CD4-positive, alpha-beta T cell treated with Interleukin-1 beta for 1 hour (primary cell): Measurements from ENCODE around the gene LYL1.
A peak's percentile ranks its signal among the peaks of the same experiment; 100 is the strongest.
"Not testable (repeated sequence)": the region's sequence is repeated elsewhere in the genome, so short reads cannot be mapped to it uniquely, and the experiment has no call there.

Experiments
- DNase-seq, 2 donors: peaks; one replicate each; pipeline ENCODE4 v3.0.0-alpha.2; 2020 to 2022

LYL1 gene

GRCh38 chr19:13102666-13103580, at the start of gene LYL1:
Gene LYL1, minus strand, starts transcription at chr19:13102858. Its CDS starts 1,687 bp downstream, at chr19:13101171.
- DNase-seq: peak; percentile 49 to 78

GRCh38 chr19:13151605-13152355, 49.1 kb upstream of the LYL1 start:
- peak; percentile 97 for DNase-seq

- DNase-seq: peak; percentile 36 to 39
Observed at GRCh38 chr19:13150931-13151604, 48.4 kb upstream of the LYL1 start.

GRCh38 chr19:13150187-13150930, 47.7 kb upstream of the LYL1 start, which contains the start of the genes IER2 and STX10:
Gene IER2, plus strand, starts transcription at chr19:13150411. Its CDS starts 2,776 bp downstream, at chr19:13153187.
Gene STX10, minus strand, starts transcription at chr19:13150375. Its CDS starts 202 bp downstream, at chr19:13150173.
- peak; percentile 95 for DNase-seq

GRCh38 chr19:13149628-13150186, 47.0 kb upstream of the LYL1 start:
- DNase-seq: peak in 1 of 2 donors; percentile 12

- not testable (repeated sequence) for DNase-seq
Observed at GRCh38 chr19:13149173-13149627, 46.5 kb upstream of the LYL1 start.

GRCh38 chr19:13146763-13147563, 44.3 kb upstream of the LYL1 start:
- peak in 1 of 2 donors; percentile 55 for DNase-seq

GRCh38 chr19:13139633-13140311, 37.1 kb upstream of the LYL1 start:
- no peak for DNase-seq

GRCh38 chr19:13138916-13139198, 36.2 kb upstream of the LYL1 start:
- DNase-seq: no peak

- DNase-seq: no peak
Observed at GRCh38 chr19:13138171-13138915, 35.7 kb upstream of the LYL1 start.

- DNase-seq: no peak
Observed at GRCh38 chr19:13137290-13137794, 34.7 kb upstream of the LYL1 start.

- DNase-seq: no peak
Observed at GRCh38 chr19:13135068-13136062, 32.7 kb upstream of the LYL1 start.

GRCh38 chr19:13134626-13135025, 32.0 kb upstream of the LYL1 start:
- DNase-seq: no peak

GRCh38 chr19:13133241-13133870, 30.7 kb upstream of the LYL1 start:
- no peak for DNase-seq

- peak; percentile 26 to 57 for DNase-seq
Observed at GRCh38 chr19:13132471-13133180, 30.0 kb upstream of the LYL1 start.

- no peak for DNase-seq
Observed at GRCh38 chr19:13130886-13131490, 28.3 kb upstream of the LYL1 start.

GRCh38 chr19:13129384-13129783, 26.7 kb upstream of the LYL1 start:
- DNase-seq: no peak
